Kidney epithelial cell (primary cell): Measurements from ENCODE around the gene WDSUB1. TPM values are rescaled to one million over a fixed set of nuclear protein-coding genes. Genes with fewer than 3 reads are reported as not detected.

Experiments
- DNase-seq: peaks from one replicate; pipeline ENCODE4 v3.0.0-alpha.2; 2010; ENCODE audit warnings: low read depth
- H3K27me3 ChIP-seq: 2 replicates; pipeline ENCODE4 v1.6.0; 2011; ENCODE audit warnings: low read length; ENCODE audit not compliant: control insufficient read depth, insufficient read depth
- H3K36me3 ChIP-seq: 2 replicates; pipeline ENCODE4 v1.5.1; 2011; ENCODE audit warnings: low read length; ENCODE audit not compliant: control insufficient read depth, insufficient read depth
- H3K4me3 ChIP-seq: 2 replicates; pipeline ENCODE4 v1.5.1; 2011; ENCODE audit warnings: low read depth, mild to moderate bottlenecking, control low read depth, low read length
- total RNA-seq: library from RNA; depleted of rRNA; stranded (reverse); fragments of >200 nt; gene quantifications from 2 replicates; pipeline ENCODE4 v1.2.3, GENCODE V29; 2015
- TF ChIP-seq, protein P1 (sequence below): IDR thresholded peaks from 2 replicates; pipeline ENCODE4 v1.5.1; 2011; ENCODE audit warnings: mild to moderate bottlenecking, moderate library complexity, low read length, control low read depth, inconsistent platforms; ENCODE audit not compliant: insufficient read depth, poor library complexity, severe bottlenecking

The WDSUB1 gene
- total RNA-seq, 1 donor from 2014 or later, result 8.0 TPM

DNA sequence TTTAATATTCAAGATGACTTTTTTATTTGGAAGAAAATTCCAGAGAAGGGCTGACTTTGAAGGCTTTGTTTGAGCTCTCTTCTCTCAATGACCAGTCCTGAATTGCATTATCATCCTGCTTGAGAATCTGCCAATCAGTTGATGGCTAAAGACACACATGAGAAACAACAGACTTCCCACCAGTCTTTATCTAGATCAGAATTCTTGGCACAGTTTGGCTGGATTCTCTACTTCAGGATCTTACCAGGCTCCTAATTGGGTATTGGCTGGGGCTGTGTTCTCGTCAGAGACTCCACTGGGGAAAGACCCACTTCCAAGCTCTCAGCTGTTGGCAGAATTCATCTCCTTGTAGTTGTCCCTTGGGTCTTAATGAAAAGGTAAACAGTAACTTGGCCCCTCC is 86.0 kb downstream of the WDSUB1 start:
- TF ChIP-seq, protein P1, sequence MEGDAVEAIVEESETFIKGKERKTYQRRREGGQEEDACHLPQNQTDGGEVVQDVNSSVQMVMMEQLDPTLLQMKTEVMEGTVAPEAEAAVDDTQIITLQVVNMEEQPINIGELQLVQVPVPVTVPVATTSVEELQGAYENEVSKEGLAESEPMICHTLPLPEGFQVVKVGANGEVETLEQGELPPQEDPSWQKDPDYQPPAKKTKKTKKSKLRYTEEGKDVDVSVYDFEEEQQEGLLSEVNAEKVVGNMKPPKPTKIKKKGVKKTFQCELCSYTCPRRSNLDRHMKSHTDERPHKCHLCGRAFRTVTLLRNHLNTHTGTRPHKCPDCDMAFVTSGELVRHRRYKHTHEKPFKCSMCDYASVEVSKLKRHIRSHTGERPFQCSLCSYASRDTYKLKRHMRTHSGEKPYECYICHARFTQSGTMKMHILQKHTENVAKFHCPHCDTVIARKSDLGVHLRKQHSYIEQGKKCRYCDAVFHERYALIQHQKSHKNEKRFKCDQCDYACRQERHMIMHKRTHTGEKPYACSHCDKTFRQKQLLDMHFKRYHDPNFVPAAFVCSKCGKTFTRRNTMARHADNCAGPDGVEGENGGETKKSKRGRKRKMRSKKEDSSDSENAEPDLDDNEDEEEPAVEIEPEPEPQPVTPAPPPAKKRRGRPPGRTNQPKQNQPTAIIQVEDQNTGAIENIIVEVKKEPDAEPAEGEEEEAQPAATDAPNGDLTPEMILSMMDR, result no peak
- no peaks in the 10 kb centered on the region for H3K27me3 ChIP-seq
- no peaks in the 10 kb centered on the region for H3K36me3 ChIP-seq
- no peak overlapping the region for H3K4me3 ChIP-seq
- DNase-seq, result no peak

DNA sequence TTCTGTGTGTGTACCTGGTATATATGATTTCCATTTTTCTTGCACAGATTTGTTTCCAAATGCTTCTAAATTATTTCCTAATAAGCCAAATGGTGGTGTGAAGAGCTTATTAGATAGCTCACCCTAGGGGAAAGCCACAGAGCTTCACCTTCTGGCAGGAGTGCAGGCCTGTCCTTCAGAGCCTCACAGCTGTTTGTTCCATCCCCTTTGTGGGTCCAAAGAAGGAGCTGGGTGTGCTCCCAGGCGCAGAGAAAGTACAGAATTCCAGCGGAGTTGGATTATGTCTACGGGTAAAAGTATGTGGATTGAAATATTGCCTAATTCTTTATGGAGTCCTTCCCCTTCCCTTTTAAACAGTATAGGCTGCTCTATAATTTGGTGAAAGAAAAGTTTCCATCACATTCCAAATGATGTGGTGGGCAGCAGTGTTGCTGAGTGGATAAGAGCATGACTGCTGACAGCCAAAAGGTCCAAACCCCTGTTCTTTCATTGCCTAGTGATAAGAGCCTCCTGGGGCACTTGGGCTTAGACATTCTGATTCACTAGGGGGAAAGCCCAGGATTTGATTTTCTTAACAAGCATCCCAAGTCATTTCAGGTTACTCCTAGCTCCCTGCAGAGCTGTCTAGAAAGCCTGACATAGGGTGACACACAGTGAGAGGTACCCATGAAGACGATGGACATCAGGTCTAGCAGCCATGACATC is 86.6 kb downstream of the WDSUB1 start:
- Histone ChIP-seq H3K36me3 (no peaks in the 10 kb centered on the region), H3K27me3 (no peaks in the 10 kb centered on the region), H3K4me3 (no peak overlapping the region)
- TF ChIP-seq, protein P1, result no peak
- DNase-seq, result no peak

DNA sequence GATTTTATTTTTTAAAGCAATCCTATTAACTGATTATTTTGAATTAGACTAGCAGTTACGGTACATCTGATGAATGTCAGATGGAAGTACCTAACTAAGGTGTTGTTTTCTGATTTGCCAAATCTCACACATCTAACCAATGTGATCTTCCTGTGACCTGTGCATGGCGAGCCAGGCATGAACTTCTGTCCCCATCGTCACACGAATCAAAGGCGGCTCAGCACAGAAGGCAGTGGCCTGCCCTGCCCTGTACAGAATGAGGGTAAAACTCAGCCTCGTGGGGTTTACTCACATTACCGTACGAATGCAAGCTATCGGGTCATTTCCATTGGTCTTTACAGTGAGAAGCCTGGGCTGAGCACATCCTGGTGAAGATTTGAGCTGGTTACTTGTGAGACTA is 87.3 kb downstream of the WDSUB1 start:
- H3K36me3 ChIP-seq, result no peaks in the 10 kb centered on the region
- DNase-seq, result no peak
- TF ChIP-seq, protein P1, result no peak
- H3K27me3 ChIP-seq, result no peaks in the 10 kb centered on the region
- H3K4me3 ChIP-seq, result no peak overlapping the region

- Histone ChIP-seq H3K4me3 (no peak overlapping the region), H3K27me3 (no peaks in the 10 kb centered on the region), H3K36me3 (no peaks in the 10 kb centered on the region)
- TF ChIP-seq, protein P1, result no peak
- DNase-seq, result no peak
Observed at GRCh38 chr2:159196393-159196925, 90.0 kb downstream of the WDSUB1 start.

GRCh38 chr2:159195697-159196096 is 90.8 kb downstream of the WDSUB1 start:
- no peaks in the 10 kb centered on the region for H3K36me3 ChIP-seq
- no peak for DNase-seq
- no peaks in the 10 kb centered on the region for H3K27me3 ChIP-seq
- H3K4me3 ChIP-seq, result no peak overlapping the region
- TF ChIP-seq, protein P1, result no peak

- TF ChIP-seq, protein P1, result no peak
- Histone ChIP-seq H3K27me3 (no peaks in the 10 kb centered on the region), H3K4me3 (no peak overlapping the region), H3K36me3 (no peaks in the 10 kb centered on the region)
- no peak for DNase-seq
Observed at GRCh38 chr2:159194241-159194640, 92.3 kb downstream of the WDSUB1 start.
